ENCODE measurements around the gene TES. TPM values are rescaled to one million over a fixed set of nuclear protein-coding genes. Genes with fewer than 3 reads are reported as not detected.

Gene TES
- total RNA-seq, 1 experiment from 2014 or later: 126 TPM

DNA sequence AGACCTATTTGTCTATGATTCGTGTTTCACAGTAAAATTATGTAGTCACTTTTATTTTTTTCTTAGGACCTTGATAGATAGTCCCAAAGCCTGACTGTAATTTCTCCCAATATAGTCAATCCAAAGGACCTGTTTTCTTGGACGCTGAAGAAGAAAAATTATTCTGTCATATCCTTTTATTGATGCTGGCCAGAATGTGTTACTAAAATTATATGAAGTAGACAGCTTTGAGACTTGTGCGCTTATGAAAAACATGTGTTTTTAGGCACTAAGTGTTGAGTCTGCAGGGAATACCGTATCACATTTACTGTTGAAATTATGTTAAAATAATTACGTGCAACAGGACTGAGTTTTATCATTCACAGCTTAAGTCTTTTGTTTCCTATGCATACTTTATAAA lies 17.9 kb downstream of the TES start:
- Mint-ChIP-seq H3K4me1 (ENCODE audit: low read depth, unreplicated experiment) (peaks cover 68% of the 10 kb centered on the region), H3K36me3 (ENCODE audit: insufficient read depth, unreplicated experiment) (peaks cover 11% of the 10 kb centered on the region), H3K27ac (ENCODE audit: unreplicated experiment) (no peak overlapping the region), H3K9me3 (ENCODE audit: low read depth, unreplicated experiment) (no peaks in the 10 kb centered on the region), H3K4me3 (ENCODE audit: low read depth, unreplicated experiment) (no peak overlapping the region), H3K27me3 (ENCODE audit: unreplicated experiment) (no peaks in the 10 kb centered on the region)
- no TSS peak for BruUV-seq (replicated peaks)
- intact Hi-C loops (cut with micrococcal nuclease; ENCODE audit: unreplicated experiment): no loop called here
- TF ChIP-seq, protein P1, sequence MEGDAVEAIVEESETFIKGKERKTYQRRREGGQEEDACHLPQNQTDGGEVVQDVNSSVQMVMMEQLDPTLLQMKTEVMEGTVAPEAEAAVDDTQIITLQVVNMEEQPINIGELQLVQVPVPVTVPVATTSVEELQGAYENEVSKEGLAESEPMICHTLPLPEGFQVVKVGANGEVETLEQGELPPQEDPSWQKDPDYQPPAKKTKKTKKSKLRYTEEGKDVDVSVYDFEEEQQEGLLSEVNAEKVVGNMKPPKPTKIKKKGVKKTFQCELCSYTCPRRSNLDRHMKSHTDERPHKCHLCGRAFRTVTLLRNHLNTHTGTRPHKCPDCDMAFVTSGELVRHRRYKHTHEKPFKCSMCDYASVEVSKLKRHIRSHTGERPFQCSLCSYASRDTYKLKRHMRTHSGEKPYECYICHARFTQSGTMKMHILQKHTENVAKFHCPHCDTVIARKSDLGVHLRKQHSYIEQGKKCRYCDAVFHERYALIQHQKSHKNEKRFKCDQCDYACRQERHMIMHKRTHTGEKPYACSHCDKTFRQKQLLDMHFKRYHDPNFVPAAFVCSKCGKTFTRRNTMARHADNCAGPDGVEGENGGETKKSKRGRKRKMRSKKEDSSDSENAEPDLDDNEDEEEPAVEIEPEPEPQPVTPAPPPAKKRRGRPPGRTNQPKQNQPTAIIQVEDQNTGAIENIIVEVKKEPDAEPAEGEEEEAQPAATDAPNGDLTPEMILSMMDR (IDR thresholded peaks at IDR 0.05; ENCODE audit: unreplicated experiment): no peak
- DNase-seq: no peak
- CTCF ChIA-PET: interaction anchor here (0.5 kb wide), 1 partner anchor 163 kb away, joined by 3 read pairs; no protein-coding TSS in a partner anchor

- BruUV-seq (replicated peaks): no TSS peak
- CTCF ChIA-PET: interaction anchor here (3.0 kb wide), 1 partner anchor 49 kb away, joined by 11 read pairs; no protein-coding TSS in a partner anchor
- intact Hi-C loops (cut with micrococcal nuclease; ENCODE audit: unreplicated experiment): no loop called here
Observed at GRCh38 chr7:116229366-116229765, 19.0 kb downstream of the TES start.

DNA sequence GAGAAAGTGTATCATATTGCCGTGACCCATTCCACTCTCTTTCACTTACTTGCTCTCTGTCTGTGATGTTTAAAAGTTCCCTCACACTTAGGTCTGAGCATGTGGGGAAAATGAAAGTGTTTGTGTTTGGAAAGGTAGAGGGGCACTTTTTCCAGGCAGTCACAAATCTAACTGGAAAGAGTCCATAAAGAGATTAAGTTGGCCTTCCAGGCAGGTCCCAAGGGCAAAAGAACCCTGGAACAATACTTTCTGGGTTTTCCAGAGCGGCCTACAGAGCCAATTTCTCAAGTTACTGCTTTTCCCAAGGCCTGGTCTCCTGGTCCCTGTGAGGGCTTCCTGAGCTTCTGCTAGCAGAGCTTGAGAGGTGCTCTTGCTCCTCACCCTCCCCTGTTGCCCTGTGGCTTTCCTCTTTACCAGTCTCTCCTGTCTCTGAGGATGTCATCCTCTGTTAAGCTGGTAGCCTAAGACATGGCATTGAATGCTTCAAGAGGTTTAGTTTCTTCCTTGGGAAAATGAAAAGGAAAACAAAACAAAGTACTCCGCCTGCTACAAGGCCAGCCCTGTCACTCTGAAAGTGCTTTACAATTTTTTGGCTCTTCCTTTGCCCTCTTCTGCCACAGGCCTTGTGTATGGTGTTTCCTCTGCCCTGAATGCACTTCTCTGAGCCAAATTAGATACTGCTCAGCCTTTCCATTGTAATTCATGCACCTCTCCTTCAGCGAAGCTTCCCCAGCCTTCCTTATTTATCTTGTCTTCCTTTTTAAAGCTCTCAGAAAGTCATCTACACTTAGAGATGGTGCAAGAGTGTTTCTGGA lies 20.1 kb downstream of the TES start:
- H3K9me3 Mint-ChIP-seq (ENCODE audit: low read depth, unreplicated experiment): no peaks in the 10 kb centered on the region
- H3K4me1 Mint-ChIP-seq (ENCODE audit: low read depth, unreplicated experiment): peaks cover 52% of the 10 kb centered on the region
- TF ChIP-seq, protein P1 (IDR thresholded peaks at IDR 0.05; ENCODE audit: unreplicated experiment): no peak
- H3K27ac Mint-ChIP-seq (ENCODE audit: unreplicated experiment): peak overlapping the region; percentile 48
- H3K36me3 Mint-ChIP-seq (ENCODE audit: insufficient read depth, unreplicated experiment): peaks cover 11% of the 10 kb centered on the region
- H3K4me3 Mint-ChIP-seq (ENCODE audit: low read depth, unreplicated experiment): peak overlapping the region; percentile 20
- no peaks in the 10 kb centered on the region for H3K27me3 Mint-ChIP-seq (ENCODE audit: unreplicated experiment)
- intact Hi-C loops (cut with micrococcal nuclease; ENCODE audit: unreplicated experiment): no loop called here
- no TSS peak for BruUV-seq (replicated peaks)
- CTCF ChIA-PET: interaction anchor here (3.0 kb wide), 1 partner anchor 50 kb away, joined by 11 read pairs; no protein-coding TSS in a partner anchor
- DNase-seq: no peak

More at GRCh38 chr7:116229366-116229765, 19.0 kb downstream of the TES start:
- no peak for DNase-seq
- Mint-ChIP-seq H3K36me3 (ENCODE audit: insufficient read depth, unreplicated experiment) (peaks cover 11% of the 10 kb centered on the region), H3K4me1 (ENCODE audit: low read depth, unreplicated experiment) (peaks cover 58% of the 10 kb centered on the region), H3K27ac (ENCODE audit: unreplicated experiment) (no peak overlapping the region), H3K9me3 (ENCODE audit: low read depth, unreplicated experiment) (no peaks in the 10 kb centered on the region), H3K4me3 (ENCODE audit: low read depth, unreplicated experiment) (no peak overlapping the region), H3K27me3 (ENCODE audit: unreplicated experiment) (no peaks in the 10 kb centered on the region)
- TF ChIP-seq, protein P1 (IDR thresholded peaks at IDR 0.05; ENCODE audit: unreplicated experiment): no peak

DNA sequence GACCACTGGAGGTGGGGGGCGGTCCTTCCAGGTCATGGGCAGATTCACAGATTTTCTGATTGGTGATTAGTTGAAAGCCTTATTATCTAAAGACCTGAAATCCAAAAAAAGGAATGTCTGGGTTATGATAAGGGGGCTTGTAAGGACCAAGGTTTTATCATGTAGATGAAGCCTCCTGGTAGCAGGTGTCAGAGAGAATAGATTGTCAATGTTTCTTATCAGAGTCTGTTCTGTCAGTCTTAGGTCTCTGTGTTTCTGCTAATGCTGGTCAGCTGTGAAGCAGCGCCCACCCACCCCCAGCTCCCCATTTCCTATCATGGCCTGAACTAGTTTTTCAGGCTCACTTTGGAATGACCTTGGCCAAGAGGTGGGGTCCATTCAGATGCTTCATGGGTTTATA lies 21.2 kb downstream of the TES start:
- DNase-seq: no peak
- no peak overlapping the region for H3K4me3 Mint-ChIP-seq (ENCODE audit: low read depth, unreplicated experiment)
- H3K27me3 Mint-ChIP-seq (ENCODE audit: unreplicated experiment): no peaks in the 10 kb centered on the region
- H3K9me3 Mint-ChIP-seq (ENCODE audit: low read depth, unreplicated experiment): no peaks in the 10 kb centered on the region
- TF ChIP-seq, protein P1 (IDR thresholded peaks at IDR 0.05; ENCODE audit: unreplicated experiment): no peak
- CTCF ChIA-PET: interaction anchor here (0.8 to 3.0 kb wide), 5 partner anchors 14 to 51 kb away, joined by 3 to 11 read pairs (median 7); no protein-coding TSS in a partner anchor
- peaks cover 17% of the 10 kb centered on the region for H3K36me3 Mint-ChIP-seq (ENCODE audit: insufficient read depth, unreplicated experiment)
- no TSS peak for BruUV-seq (replicated peaks)
- intact Hi-C loops (cut with micrococcal nuclease; ENCODE audit: unreplicated experiment): no loop called here
- no peak overlapping the region for H3K27ac Mint-ChIP-seq (ENCODE audit: unreplicated experiment)
- peaks cover 44% of the 10 kb centered on the region for H3K4me1 Mint-ChIP-seq (ENCODE audit: low read depth, unreplicated experiment)
